Stimulated activated CD4-positive, alpha-beta T cell treated with anti-CD3 and anti-CD28 coated beads, Interleukin-4, amount 100 ng/mL, for 4 hours (primary cell): Measurements from ENCODE around the gene PRDM11.

Experiments
- DNase-seq, 2 experiments: peaks; one replicate each; pipeline ENCODE4 v3.0.0-alpha.2; 2020

PRDM11 gene

DNA sequence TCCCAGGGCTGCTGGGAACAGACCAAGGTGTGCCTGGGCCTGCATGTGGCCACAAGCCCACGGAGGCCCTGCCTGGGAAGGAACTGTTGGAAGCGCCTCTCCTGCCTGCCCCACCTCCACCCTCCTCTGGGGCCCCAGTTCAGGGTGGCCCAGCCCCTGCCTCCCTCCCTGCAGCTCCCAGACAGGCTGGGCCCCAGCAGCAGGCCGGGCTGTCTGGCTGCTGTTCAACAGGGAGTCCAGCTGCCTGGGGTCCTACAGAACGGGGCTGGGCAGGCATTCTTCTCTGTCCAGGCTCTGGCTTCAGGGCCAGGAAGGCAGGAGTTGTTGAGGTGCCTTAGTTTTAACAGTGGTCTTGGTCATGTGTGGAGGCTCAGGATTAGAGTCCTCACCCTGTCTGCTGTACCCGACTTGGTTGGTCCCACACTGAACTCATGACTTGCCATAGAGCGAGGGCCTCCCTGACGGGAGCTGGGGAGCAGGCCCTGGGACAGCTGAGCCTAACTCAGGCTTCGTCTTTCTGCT lies 11.8 kb downstream of the PRDM11 start:
- DNase-seq = no peak

DNA sequence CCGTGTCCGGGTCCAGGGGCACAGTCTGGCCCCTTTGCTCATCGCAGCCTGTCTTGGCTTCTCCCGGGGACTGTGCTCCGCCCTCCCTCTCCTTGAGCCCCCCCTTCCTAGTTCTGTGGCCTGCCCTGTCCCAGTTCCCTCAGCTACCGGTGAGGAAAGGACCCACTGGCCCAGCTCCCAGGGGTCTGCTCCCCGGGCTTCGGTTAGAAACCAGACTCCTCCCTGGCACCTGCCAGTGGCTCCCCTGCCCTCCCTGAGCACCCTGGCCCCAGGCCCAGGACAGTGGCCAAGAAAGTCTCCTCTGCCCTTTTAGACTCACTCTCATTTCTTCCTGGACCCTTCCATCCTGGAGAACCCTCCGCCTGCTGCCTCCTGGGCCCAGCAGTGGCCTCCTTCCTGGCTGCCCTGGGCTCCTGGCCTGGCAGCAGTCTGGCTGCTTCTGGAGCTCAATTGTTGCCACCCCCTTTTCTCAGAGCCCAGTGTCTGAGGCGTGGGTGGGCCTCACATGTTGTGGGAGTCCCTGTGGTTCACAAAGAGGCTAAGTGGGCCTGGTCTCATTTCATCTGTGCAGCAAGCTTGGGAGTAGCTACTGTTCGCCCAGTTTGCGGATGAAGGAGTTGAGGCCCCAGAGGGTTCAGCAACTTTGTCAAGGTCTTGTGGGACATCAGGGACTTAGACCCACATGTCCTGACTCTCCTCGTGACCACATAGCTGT lies 12.6 kb downstream of the PRDM11 start:
- no peak for DNase-seq

DNA sequence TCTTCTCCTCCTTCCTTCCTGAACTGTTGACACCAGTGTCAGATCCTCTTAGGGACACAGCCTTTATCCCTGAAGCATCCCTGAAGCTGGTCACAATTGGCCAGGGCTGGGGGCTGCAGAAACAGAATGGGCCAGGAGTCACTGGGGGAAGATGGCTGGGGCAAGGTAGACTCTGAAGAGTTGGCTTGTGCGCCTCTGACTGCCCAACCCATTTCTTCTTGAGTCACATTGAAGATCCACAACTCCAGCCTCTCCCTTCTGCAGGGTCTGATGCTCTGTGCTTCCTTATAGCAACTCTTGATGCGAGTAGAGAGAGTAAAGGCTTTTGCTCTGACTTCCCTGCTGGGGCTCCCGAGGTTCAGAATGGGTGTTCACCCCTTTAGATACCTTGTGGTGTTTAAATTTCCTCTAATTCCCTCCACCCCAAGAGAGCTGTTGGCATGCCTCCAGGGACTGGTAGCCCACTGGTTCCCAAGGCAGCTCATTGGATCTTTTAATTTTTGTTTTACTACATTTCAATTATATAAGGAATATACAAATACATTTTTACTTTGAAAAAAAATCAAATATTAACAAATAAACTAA lies 13.4 kb downstream of the PRDM11 start:
- no peak for DNase-seq

DNA sequence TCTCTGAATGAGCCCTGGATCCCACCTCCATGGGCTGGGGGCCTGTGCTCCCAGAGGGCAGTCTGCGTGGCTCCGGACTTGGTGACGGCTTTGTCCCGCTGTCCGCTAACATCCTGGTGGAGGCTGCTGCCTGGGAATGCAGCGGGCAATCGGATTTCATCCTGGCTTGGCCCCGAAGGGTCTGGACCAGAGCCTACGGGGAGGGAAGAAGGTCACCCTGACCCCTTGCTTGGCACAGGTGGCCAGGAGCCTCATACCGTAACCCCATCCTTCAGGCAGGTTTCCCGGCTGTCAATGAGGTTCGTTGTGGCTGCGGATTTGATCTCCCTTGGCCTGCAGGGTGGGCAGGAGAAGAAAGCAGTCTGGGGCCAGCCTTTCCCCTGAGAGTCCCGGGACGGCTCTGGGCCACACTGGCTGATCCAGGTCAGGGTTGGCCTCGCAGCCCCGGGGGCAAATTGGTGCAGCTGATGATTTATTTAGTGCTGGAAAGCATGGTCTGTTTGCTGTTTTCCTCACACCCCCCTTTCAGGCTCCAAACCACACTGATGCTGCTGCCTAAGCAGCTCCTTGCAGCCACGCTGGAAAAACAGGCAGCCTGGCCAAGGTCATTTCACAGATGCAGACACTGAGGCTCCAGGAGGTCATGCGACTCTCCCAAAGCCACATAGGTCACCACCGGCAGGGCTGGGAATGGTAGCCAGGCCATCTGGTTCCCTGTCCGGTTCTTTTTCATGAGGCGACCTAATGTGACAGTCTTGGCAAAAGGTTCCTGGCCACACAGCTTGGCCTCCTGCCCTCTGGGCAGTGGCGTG lies 15.0 kb downstream of the PRDM11 start:
- no peak for DNase-seq

DNA sequence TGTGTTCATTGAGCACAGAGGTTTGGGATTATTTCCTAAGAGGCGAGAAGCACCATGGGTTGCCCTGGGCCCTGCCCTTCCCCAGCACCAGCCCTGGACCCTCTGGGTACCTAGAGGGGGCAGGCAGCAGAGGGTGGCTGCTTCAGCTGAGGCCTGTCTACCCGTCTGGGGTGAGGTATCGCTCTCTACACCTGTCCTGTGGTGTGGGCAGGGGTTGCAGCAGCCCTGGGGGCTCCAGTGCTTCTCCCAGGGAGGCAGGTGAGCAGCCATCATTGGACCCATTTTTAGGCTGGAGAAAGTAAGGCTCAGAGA lies 15.6 kb downstream of the PRDM11 start:
- no peak for DNase-seq

DNA sequence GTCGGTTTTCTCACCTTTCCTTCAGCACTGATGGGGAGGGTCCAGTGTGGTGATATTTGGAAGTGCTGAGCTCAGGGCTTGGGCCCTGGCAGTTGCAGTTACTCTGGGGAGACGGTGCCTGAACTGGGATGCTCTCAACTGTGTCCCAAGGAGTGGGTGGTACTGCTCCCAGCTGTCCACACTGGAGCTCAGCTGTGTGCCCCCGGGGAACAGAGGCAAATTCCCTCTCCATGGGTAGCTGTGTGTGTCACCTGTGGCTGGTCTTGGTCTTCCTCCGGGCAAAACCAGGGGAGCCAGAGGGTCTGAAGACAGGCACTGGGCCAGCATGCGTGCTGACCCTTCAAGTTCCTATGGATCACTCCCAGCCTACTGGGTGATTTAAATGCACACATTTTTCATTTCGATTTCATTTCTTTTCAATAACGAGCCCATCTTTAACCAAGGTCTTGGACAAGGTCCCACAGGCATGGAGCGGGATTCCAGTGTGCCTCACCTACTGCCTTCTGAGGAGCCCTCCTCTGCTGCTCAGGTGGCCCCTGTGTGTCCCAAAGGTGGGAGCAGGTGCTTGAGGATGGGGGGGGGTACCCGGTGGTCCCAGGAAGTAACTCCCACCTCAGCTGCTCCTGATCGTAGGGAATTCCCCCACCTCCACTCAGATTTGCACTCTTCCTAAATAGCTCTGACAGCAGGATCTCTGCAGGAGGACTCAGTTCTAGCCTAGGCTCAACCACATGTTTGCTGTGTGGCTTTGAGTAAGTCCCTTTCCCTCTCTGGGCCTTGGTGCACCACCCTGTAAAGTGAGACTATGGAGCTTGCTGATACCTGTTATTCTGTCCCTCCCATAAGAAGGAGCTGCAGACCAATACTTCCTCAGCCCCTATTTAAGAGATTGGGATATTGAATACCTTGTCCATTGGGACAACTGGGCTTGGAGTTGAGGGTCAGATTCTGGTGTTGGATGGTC lies 16.8 kb downstream of the PRDM11 start:
- no peak for DNase-seq

DNA sequence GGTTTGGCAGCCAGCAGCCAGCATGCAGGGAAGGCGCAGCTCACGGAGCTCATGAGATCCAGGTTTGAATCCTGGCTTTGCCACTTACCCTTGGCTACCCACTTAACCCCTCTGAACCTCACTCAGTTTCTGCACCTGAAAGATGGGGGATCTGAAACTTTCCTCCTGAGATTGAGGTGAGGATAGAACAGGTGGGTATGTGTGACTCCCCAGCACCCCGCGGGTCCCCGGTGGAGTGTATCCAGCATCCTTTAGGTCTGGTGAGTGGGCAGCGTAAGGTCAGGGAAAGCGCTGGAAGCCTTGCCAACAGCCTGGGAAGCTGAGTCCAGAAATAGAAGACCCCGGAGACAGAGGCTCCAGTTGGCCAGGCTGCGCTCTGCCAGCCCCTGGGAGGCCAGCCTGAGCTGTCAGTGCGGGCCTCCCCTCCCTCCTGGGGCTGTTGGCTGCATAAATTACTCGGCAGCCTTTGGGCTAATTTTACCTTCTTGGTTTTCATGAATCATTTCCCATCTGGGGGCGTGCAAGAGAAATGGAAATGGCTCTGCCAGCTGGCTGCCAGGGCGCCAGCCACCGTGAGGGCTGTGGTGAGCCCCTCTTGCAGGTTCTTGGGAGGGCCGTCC lies 17.6 kb downstream of the PRDM11 start:
- DNase-seq = no peak

DNA sequence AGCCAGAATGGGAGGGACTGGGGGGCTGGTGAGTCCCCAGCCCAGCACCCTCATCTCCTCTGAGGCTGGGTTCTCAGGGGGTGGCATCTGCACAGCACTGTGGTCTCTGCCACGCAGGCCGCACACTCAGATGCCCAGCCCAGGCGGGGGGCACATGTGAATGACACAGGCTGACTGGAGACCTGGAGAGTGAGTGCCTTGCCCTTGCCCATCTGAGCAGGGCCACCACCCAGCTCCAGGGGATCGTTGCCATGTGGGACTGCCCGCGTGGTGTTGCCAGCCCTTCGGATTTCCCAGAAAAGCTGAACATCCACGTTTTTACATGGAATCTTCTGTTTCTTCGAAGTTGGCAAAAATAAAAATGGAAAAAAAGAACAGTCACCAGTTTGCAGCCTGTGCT lies 18.9 kb downstream of the PRDM11 start:
- DNase-seq = no peak

DNA sequence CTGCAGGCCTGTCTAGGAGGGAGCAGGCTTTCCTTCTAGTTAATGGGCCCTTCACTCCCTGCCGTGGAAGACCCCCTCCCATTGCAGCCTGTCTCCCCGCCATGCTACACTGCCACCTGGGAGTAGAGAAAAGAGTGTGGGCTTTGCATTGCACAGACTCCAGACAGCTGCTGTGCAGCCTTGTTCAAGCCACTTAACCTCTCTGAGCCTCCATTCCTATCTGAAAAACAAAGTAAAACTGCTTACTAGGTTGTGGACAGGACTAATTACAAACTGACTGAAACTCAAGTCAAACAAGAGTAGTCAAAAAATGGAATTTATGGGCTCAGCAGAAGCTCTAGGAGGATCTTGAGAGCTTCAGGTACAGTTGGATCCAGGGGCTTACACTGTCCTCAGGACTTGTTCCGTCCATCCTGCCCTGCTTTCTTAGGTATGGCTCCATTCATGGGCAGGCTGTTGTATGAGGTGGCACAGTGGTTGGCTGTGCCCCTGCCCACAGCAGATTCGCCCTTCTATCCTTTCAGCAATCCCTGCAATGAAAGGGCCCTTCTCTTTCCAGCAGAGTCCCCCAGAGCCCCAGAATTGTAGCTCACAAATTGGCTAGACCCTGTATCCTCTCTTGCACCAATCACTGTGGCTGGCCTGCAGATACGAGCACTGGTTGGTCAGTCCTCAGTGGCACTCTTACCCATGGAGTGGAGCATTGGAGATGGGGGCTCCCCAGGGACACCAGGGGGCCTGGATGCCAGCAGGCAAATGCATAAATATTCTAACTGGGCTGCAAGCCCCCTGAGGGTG lies 19.6 kb downstream of the PRDM11 start:
- no peak for DNase-seq

DNA sequence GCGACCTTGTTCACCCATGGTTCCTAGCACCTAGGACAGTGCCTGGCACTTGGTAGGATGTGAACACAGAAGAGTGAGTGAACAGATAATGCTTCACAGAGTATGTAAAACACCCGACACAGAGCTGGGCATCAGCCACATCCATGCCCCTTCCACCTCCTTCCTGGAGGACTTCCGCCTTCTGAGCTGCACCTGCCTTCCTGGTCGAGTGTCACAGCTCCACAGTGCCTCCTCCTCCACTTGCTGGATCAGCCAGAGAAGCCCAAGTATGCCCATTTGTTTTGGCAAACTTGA lies 20.1 kb downstream of the PRDM11 start:
- no peak for DNase-seq

DNA sequence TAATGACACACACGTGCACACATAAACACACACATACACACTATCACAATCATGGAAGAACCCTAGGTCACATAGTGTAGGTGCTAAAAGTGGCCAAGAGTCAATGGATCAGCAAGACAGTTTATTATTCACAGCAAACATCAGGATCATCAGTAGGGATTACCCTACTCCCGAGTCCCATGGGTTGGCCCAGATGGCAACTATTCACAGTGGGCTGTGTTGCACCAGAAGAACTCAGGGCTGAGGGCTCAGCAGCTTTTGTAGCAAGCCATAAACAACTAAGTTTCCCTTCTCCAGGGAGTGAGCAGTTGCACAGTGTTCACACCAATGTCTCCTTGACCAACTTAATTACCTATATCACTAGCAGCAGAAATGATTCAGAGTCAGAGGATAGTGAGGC lies 20.8 kb downstream of the PRDM11 start:
- no peak for DNase-seq

DNA sequence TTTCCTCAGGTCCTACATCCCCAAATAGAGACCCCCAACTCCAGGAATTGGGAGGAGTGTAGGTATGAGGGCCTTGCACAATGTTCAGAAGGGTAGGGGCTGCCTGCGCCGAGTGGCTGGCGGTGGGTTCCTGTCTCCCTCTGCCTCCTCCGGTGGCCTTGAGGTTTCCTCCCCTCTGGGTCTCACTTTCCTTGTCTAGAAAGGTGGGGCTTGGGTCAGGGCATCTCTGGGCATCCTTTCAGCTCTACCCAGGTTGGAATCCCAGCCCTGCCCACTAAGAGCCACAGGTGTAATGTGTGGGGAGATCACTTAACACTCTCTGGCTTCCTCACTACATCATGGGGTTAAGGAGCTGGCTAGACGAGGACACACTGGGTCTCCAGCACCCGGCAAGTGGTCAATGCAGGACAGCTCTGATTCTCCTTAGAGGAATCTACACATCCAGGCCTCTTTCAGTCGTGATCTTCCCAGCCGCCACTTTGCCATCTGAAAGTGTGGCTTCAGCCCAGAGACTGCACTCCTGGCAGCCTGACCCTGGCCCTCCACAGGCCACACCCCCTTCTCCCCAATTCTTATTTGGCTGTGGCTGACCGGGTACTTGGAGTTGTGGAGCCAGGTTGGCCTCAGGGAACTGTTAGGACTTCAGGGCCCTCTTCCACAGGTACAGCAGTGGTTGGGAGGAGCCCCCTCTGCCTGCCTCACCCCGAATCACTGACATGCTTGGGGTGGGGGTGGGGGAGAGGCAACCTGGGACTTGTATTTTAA lies 22.1 kb downstream of the PRDM11 start:
- DNase-seq = no peak

DNA sequence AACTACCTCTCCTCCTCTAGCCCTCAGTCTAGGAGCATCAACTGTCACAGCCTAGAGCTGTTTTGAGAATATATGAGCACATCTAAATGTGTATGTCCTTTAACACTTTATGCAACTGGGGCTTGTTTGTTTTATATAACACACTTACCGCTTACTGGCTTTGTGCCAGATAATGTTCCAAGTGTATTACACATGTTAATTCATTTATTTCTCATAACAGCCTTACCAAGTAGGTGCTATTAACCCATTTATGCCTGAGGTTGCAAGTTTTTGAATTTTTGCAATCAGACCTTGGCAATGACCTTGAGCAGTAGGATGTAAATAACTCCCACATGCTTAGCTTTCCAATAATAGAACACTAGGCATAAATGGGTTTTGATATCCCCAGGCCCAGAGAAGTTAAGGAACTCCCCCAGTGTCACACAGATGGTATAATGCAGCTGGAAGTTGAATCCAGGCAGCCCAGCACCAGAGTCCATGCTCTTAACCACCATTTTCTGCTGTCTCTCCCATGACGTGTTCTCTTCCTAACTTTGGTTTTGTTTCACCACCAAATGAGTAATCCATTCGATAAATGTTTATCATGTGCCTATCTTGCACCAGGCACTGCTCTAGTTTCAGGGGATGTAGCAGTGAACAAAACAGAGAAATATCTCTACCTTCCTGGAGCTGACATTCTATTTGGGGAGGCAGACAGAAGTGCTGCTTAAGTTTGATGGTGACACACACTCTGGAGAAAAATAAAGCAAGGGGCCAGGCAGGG lies 23.1 kb downstream of the PRDM11 start:
- DNase-seq = no peak

DNA sequence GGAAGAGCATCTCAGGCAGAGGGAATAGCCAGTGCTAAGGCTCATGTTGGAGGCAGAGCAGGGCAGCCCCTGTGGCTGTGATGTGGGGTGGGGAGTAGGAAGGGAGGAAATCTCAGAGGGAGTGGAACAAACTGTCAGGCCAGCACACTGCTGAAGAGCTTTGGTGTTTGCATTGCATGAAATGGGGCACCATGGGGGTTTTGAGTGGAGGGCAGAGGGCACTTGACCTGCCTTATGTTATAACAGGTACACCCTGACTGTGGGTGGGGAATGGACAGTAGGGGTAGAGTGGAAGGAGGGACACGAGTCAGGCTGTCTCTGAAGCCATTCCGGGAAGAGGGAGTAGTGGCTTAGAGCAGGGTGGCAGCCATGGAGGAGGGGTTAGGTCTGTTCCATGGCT lies 24.0 kb downstream of the PRDM11 start:
- no peak for DNase-seq

DNA sequence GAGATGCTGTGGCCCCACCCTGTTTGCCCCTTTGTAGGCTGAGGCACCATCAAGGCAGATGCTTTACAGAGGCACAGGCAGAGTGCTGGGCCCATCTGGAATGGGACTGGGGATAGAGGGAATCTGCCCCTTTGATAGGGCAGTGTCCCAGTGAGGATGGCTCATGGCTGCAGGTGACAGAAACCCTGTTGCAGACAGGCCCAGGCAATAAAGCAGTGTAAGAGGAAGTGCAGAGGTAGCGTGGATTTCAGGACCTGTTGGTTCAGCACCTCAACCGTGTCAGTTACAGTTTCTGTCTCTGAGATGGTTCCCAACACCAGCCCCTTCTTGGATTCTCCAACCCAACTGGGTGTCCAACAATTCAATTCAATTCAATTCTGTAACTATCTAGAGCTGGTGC lies 25.1 kb downstream of the PRDM11 start:
- no peak for DNase-seq

DNA sequence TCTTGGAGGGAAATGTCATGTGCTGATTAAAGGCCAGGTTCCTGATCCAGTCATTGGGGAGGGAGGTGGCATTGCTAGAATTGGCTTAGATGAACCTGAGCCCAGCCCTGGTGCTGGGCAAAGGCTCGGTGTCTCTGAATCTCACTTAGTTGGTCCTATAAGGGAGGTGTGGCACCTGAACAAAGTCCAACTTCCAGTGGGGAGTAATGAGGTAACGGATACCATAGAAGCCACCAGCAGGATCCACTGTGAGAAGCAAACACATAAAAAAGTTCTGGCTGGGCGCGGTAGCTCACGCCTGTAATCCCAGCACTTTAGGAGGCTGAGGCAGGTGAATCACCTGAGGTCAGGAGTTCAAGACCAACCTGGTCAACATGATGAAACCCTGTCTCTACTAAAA lies 26.6 kb downstream of the PRDM11 start:
- no peak for DNase-seq

DNA sequence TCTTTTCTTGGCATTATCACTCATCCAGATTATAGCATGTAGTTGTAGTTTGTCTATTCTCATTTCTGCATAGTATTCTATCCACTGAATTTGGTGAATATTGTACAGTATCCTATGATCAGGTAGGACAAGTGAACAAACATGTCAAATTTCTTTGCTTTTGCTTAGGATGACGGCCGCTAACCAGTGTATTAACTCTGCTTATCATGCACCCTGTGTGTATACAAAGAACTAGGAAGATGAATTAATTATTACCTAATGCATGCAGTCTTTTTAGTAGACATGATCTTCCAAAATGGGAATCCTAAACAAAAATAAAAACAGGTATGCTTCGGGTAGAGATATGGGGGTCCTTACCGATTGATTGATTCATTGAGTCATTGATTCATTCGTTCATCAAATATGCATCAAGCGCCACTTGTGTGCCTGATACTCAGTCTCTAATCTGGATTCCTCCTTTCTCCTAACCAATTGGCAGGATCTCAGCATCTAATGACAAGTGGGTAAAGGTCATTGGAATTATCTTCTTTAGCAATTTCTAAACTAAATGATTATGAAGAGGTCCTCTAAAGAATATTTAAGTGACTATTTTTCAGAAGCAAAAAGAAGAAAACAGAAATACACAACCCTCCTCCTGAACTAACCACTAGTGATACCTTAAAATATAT lies 27.9 kb downstream of the PRDM11 start:
- no peak for DNase-seq

DNA sequence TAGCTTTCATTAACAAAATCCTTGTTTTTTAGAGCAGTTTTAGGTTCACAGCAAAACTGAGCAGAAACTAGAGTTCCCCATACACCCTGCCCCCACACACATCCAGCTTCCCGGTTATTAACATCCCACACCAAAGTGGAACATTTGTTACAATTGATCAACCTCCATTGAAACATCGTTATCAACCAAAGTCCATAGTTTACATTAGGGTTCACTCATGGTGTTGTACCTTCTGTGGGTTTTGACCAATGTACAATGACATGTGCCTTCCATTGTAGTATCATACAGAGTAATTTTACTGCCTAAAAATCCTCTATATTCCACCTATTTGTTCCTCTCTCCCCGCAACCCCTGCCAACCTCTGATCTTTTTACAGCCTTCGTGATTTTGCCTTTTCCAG lies 28.5 kb downstream of the PRDM11 start:
- DNase-seq = no peak

DNA sequence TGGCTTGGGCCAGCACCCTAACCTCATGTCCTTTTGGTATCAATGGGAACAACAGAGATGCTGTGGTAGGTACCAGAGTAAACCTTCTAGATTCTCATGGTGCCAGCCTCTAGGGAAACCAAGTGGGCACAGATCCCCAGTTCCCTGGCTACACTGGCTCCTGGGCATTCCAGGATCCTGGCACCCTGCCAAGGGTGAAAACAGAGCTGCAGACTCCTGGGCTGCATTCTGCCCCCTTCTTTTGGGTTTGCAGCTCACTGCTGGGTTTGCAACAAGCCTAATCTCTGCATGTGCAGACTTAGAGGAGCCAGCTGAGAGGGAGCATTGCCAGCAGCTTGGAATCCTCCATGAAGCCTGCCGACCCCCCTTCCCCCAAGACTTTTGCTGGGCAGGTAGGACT lies 30.6 kb downstream of the PRDM11 start:
- DNase-seq = no peak

DNA sequence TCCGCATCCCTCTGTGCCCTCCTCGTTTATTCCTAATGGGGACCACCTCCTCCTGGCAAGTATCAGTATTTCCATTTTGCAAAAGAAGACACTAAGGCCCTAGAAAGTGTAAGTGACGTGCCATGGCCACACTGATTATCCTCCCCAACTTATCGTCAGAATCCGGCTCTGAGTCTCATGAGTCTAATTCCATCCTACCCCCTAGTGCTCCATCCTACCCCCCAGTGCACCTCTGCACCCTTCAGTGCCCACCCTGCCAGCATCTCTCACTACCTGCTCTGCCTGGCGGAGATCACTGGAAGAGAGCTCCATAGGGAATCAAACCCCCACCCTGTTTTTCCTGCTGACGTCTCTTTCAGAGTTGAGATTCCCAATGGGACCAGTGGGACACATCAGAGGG lies 31.8 kb downstream of the PRDM11 start:
- DNase-seq = no peak
